Measurements from ENCODE around the gene TLX2. TPM values are rescaled to one million over a fixed set of nuclear protein-coding genes. Genes with fewer than 3 reads are reported as not detected.

The TLX2 gene
- total and polyA plus RNA-seq, 2 of the 13 experiments (the other 11 are each of a cell fraction or from before 2014, with no cell fraction given), result 0.05 to 0.20 TPM

DNA sequence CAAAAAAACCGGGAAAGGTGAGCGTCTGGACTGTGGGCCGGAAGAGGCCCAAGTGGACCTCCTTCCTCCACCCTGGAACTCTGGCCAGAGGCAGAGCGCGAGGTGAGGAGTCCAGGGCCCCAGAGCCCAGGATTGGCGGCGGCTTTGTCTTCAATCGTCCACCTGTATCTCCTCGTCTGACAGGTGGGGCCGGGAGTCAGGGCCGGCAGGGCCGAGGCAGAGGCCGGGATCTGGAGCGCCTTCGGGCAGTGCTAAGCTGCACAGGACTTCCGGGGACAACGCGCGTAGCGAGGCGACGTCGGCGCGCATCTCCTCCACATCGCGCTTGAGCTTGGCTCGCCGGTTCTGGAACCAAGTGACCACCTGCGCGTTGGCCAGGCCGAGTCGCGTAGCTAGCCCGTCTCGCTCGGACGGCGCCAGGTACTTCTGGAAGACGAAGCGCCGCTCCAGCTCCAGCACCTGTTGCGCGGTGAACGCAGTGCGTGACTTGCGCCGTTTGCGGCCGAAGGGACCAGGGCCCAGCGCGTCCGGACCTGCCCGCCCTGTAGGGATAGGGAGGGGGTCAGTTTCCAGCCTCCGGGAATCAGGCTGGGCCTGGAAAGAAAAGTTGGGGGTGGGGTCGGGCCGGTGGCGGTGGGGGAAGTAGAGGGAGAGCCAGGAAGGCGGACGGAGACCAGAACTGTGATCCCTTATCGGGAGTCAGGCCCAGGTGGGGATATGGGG, 16.3 kb upstream of the TLX2 start (continued):
- TF ChIP-seq MYNN (CRISPR knock-in tag; IDR thresholded peaks at IDR 0.05; ENCODE audit: low read depth) (no peak), SRY (CRISPR knock-in tag; IDR thresholded peaks at IDR 0.05) (0 out of 2 replicates have a peak, but pooled peaks have one; percentile 72), HNRNPLL (IDR thresholded peaks at IDR 0.05; ENCODE audit: low read depth, low read length, poor library complexity, severe bottlenecking) (peak; percentile 100), RCOR2 (CRISPR knock-in tag; IDR thresholded peaks at IDR 0.05) (no peak), ZNF598 (CRISPR knock-in tag; IDR thresholded peaks at IDR 0.05; ENCODE audit: borderline replicate concordance) (no peak), ZNF234 (CRISPR knock-in tag; conservative IDR thresholded peaks at IDR 0.05) (no peak), ZSCAN22 (CRISPR knock-in tag; IDR thresholded peaks at IDR 0.05) (no peak), ZSCAN25 (CRISPR knock-in tag; IDR thresholded peaks at IDR 0.05) (no peak), ATF1 (CRISPR knock-in tag; IDR thresholded peaks at IDR 0.05) (no peak), DNMT1 (CRISPR knock-in tag; IDR thresholded peaks at IDR 0.05) (peak; percentile 93), PCBP1 (IDR thresholded peaks at IDR 0.05; ENCODE audit: borderline replicate concordance, low read depth, low read length) (no peak), HCFC1 (IDR thresholded peaks at IDR 0.05; ENCODE audit: low read depth, low read length) (no peak), ATF7-NPFF (CRISPR knock-in tag; IDR thresholded peaks at IDR 0.05; ENCODE audit: low read depth) (no peak), TGIF2 (CRISPR knock-in tag; IDR thresholded peaks at IDR 0.05) (no peak; the same call in 1 of the 2 replicates), JUNB (CRISPR knock-in tag; IDR thresholded peaks at IDR 0.05; ENCODE audit: borderline replicate concordance) (no peak), NFE2 (CRISPR knock-in tag; IDR thresholded peaks at IDR 0.05) (no peak), ZNF660 (CRISPR knock-in tag; IDR thresholded peaks at IDR 0.05; ENCODE audit: borderline replicate concordance, low read depth) (no peak), PAX8 (CRISPR knock-in tag; IDR thresholded peaks at IDR 0.05; ENCODE audit: borderline replicate concordance) (no peak; the same call in 1 of the 2 replicates), ZNF382 (CRISPR knock-in tag; IDR thresholded peaks at IDR 0.05; ENCODE audit: borderline replicate concordance) (no peak), ZNF12 (CRISPR knock-in tag; IDR thresholded peaks at IDR 0.05) (no peak), POGZ (CRISPR knock-in tag; IDR thresholded peaks at IDR 0.05) (no peak), POLR2A (IDR thresholded peaks at IDR 0.05; ENCODE audit: insufficient read depth in 1 of 2, low read depth in 2 of 2, low read length in 2 of 2) (0 out of 4 replicates have a peak, but pooled peaks of 1 of the 2 experiments have one; percentile 4), DPF2 (CRISPR knock-in tag; IDR thresholded peaks at IDR 0.05; ENCODE audit: borderline replicate concordance, low read depth) (peak; percentile 9; the same call in 1 of the 2 replicates), CHD4 (IDR thresholded peaks at IDR 0.05; ENCODE audit: borderline replicate concordance, low read length) (no peak), SYNCRIP (IDR thresholded peaks at IDR 0.05; ENCODE audit: insufficient read depth, low read depth, low read length) (no peak), ZNF441 (CRISPR knock-in tag; IDR thresholded peaks at IDR 0.05; ENCODE audit: borderline replicate concordance) (no peak), ZNF446 (CRISPR knock-in tag; IDR thresholded peaks at IDR 0.05) (no peak; the same call in 1 of the 2 replicates), REXO4 (CRISPR knock-in tag; IDR thresholded peaks at IDR 0.05; ENCODE audit: borderline replicate concordance) (no peak)
- TF ChIP-seq, protein P1, sequence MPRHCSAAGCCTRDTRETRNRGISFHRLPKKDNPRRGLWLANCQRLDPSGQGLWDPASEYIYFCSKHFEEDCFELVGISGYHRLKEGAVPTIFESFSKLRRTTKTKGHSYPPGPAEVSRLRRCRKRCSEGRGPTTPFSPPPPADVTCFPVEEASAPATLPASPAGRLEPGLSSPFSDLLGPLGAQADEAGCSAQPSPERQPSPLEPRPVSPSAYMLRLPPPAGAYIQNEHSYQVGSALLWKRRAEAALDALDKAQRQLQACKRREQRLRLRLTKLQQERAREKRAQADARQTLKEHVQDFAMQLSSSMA (CRISPR knock-in tag; IDR thresholded peaks at IDR 0.05), result no peak
- TF ChIP-seq, protein P2, sequence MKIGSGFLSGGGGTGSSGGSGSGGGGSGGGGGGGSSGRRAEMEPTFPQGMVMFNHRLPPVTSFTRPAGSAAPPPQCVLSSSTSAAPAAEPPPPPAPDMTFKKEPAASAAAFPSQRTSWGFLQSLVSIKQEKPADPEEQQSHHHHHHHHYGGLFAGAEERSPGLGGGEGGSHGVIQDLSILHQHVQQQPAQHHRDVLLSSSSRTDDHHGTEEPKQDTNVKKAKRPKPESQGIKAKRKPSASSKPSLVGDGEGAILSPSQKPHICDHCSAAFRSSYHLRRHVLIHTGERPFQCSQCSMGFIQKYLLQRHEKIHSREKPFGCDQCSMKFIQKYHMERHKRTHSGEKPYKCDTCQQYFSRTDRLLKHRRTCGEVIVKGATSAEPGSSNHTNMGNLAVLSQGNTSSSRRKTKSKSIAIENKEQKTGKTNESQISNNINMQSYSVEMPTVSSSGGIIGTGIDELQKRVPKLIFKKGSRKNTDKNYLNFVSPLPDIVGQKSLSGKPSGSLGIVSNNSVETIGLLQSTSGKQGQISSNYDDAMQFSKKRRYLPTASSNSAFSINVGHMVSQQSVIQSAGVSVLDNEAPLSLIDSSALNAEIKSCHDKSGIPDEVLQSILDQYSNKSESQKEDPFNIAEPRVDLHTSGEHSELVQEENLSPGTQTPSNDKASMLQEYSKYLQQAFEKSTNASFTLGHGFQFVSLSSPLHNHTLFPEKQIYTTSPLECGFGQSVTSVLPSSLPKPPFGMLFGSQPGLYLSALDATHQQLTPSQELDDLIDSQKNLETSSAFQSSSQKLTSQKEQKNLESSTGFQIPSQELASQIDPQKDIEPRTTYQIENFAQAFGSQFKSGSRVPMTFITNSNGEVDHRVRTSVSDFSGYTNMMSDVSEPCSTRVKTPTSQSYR (CRISPR knock-in tag; IDR thresholded peaks at IDR 0.05; ENCODE audit: borderline replicate concordance), result no peak

Measured in HepG2 (cell line).